Tibial nerve (tissue), 3 donors: ENCODE results near the gene SGSM1.

Experiments
- CTCF ChIP-seq, 5 experiments: fragments of 200-600 bp in 3 of 5; fragments of 450-650 bp in 2 of 5; sonication (generic) in 3 of 5; IDR thresholded peaks; one replicate each; pipeline ENCODE4 v1.5.1; 2016 to 2019; ENCODE audit warnings: antibody characterized with exemption in 5 of 5, mild to moderate bottlenecking in 3 of 5, moderate library complexity in 2 of 5
- POLR2A ChIP-seq, 2 donors: fragments of 450-650 bp; IDR thresholded peaks; one replicate each; pipeline ENCODE4 v1.6.1; 2017; ENCODE audit warnings: antibody characterized with exemption in 2 of 2, mild to moderate bottlenecking in 2 of 2, moderate library complexity in 2 of 2

GRCh38 chr22:24826710-24827285, 20.8 kb downstream of the SGSM1 start:
- TF ChIP-seq CTCF (IDR thresholded peaks at IDR 0.05): no peak
- TF ChIP-seq POLR2A (IDR thresholded peaks at IDR 0.05): no peak
